CD14-positive monocyte (primary cell): ENCODE data around the gene MCOLN3. TPM values are rescaled to one million over a fixed set of nuclear protein-coding genes. Genes with fewer than 3 reads are reported as not detected.

Experiments used
- DNase-seq, 3 donors: peaks; one replicate each; pipeline ENCODE4 v3.0.0-alpha.2; 2011 to 2022
- H2AFZ ChIP-seq: 2 replicates; pipeline ENCODE4 v1.6.0; 2012; ENCODE audit warnings: mild to moderate bottlenecking, low read depth, low read length, inconsistent platforms; ENCODE audit not compliant: insufficient read depth, poor library complexity, severe bottlenecking
- H3K27ac ChIP-seq, 2 donors: 1 replicate in 1 of 2; 2 replicates in 1 of 2; pipeline ENCODE4 v1.5.1; 2012 to 2013; ENCODE audit warnings: low read length in 2 of 2, control low read depth in 1 of 2, inconsistent platforms in 1 of 2, low read depth in 1 of 2, mild to moderate bottlenecking in 1 of 2
- H3K27me3 ChIP-seq, 2 donors: one replicate each; pipeline versions ENCODE4 v1.6.0 to v1.6.1; 2011 to 2013; ENCODE audit warnings: low read length in 2 of 2; ENCODE audit not compliant: control insufficient read depth in 2 of 2, insufficient read depth in 2 of 2
- H3K36me3 ChIP-seq, 2 donors: replicated peaks in 1 of 2; 1 replicate in 1 of 2; 2 replicates in 1 of 2; pipeline versions ENCODE4 v1.5.1 to v1.6.1; 2012 to 2013; ENCODE audit warnings: low read length in 2 of 2, control low read depth in 1 of 2, inconsistent platforms in 1 of 2, mild to moderate bottlenecking in 1 of 2; ENCODE audit not compliant: insufficient read depth in 2 of 2, control insufficient read depth in 1 of 2
- H3K4me1 ChIP-seq, 2 donors: 1 replicate in 1 of 2; 2 replicates in 1 of 2; pipeline versions ENCODE4 v1.5.1 to v1.6.1; 2012 to 2013; ENCODE audit warnings: low read length in 2 of 2, control low read depth in 1 of 2, inconsistent platforms in 1 of 2, mild to moderate bottlenecking in 1 of 2, moderate library complexity in 1 of 2; ENCODE audit not compliant: insufficient read depth in 2 of 2, control insufficient read depth in 1 of 2
- H3K4me2 ChIP-seq: replicated peaks from 2 replicates; pipeline ENCODE3; 2012; ENCODE audit warnings: low read length, moderate library complexity, mild to moderate bottlenecking; ENCODE audit not compliant: poor library complexity, severe bottlenecking; ENCODE audit errors: extremely low read depth
- H3K4me3 ChIP-seq, 3 experiments: fragments of 200-600 bp in 1 of 3; sonication (generic) in 1 of 3; replicated peaks in 1 of 3; 1 replicate in 2 of 3; 2 replicates in 1 of 3; pipeline ENCODE4 v1.5.1; 2011 to 2013; ENCODE audit warnings: low read length in 3 of 3, mild to moderate bottlenecking in 3 of 3, control low read depth in 2 of 3, low read depth in 2 of 3, inconsistent platforms in 1 of 3, moderate library complexity in 1 of 3
- H3K79me2 ChIP-seq: 2 replicates; pipeline ENCODE4 v1.6.0; 2012; ENCODE audit warnings: mild to moderate bottlenecking, control low read depth, inconsistent platforms, low read length, moderate library complexity; ENCODE audit not compliant: insufficient read depth
- H3K9ac ChIP-seq: 2 replicates; pipeline ENCODE4 v1.6.0; 2017; ENCODE audit warnings: low read length, mild to moderate bottlenecking; ENCODE audit not compliant: insufficient read depth, poor library complexity, severe bottlenecking
- H3K9me3 ChIP-seq, 2 donors: replicated peaks in 1 of 2; 1 replicate in 1 of 2; 2 replicates in 1 of 2; pipeline versions ENCODE4 v1.5.1 to v1.6.1; 2012 to 2013; ENCODE audit warnings: low read length in 2 of 2, control low read depth in 1 of 2; ENCODE audit not compliant: control insufficient read depth in 1 of 2, insufficient read depth in 1 of 2
- H4K20me1 ChIP-seq: 2 replicates; pipeline ENCODE4 v1.6.0; 2012; ENCODE audit warnings: mild to moderate bottlenecking, low read length, control low read depth, moderate library complexity; ENCODE audit not compliant: insufficient read depth
- H3K27ac Mint-ChIP-seq, 7 donors: one replicate each; pipeline ENCODE4 v1.8.0; 2020; ENCODE audit warnings: mild to moderate bottlenecking in 7 of 7, mixed read lengths in 7 of 7, moderate library complexity in 6 of 7, inconsistent platforms in 2 of 7
- H3K27me3 Mint-ChIP-seq, 3 donors: one replicate each; pipeline ENCODE4 v1.8.0; 2021 to 2022; ENCODE audit warnings: low read depth in 3 of 3, mild to moderate bottlenecking in 3 of 3, mixed read lengths in 3 of 3, moderate library complexity in 3 of 3, inconsistent platforms in 1 of 3
- H3K36me3 Mint-ChIP-seq, 2 donors: one replicate each; pipeline ENCODE4 v1.8.0; 2020; ENCODE audit warnings: mixed read lengths in 2 of 2, inconsistent platforms in 1 of 2, mild to moderate bottlenecking in 1 of 2
- H3K4me1 Mint-ChIP-seq: one replicate; pipeline ENCODE4 v1.8.0; 2020; ENCODE audit warnings: mild to moderate bottlenecking, mixed read lengths
- H3K4me3 Mint-ChIP-seq, 2 donors: one replicate each; pipeline ENCODE4 v1.8.0; 2020; ENCODE audit warnings: mild to moderate bottlenecking in 2 of 2, mixed read lengths in 2 of 2, moderate library complexity in 1 of 2
- H3K9me3 Mint-ChIP-seq, 7 donors: one replicate each; pipeline ENCODE4 v1.8.0; 2020 to 2022; ENCODE audit warnings: mixed read lengths in 7 of 7, mild to moderate bottlenecking in 6 of 7, moderate library complexity in 6 of 7, inconsistent platforms in 2 of 7
- WGBS: methylation state at CpG from one replicate; pipeline ENCODE4 v1.1.5; 2013; ENCODE audit warnings: missing lambda C conversion rate; ENCODE audit not compliant: insufficient coverage; 5-methylcytosine and 5-hydroxymethylcytosine counted together
- intact Hi-C, 2 donors: fragments of 100-400 bp; cut with micrococcal nuclease; formaldehyde crosslinking; loops; one replicate each; pipeline versions ENCODE4 v1.15.0 to v1.15.1; 2023
- polyA minus RNA-seq: library from RNA; depleted of rRNA, polyadenylated mRNA; stranded (reverse); fragments of >200 nt; gene quantifications from 2 replicates; pipeline ENCODE4 v1.2.3, GENCODE V29; 2012
- polyA plus RNA-seq, 3 donors: library from polyadenylated mRNA; depleted of rRNA in 1 of 3; unstranded in 2 of 3; stranded (reverse) in 1 of 3; fragments of 300-500 nt in 2 of 3; fragments of >200 nt in 1 of 3; fragmentation: Illumina TruSeq in 2 of 3; gene quantifications; 1 replicate in 2 of 3; 2 replicates in 1 of 3; pipeline ENCODE4 v1.2.3, GENCODE V29; 2012 to 2021
- total RNA-seq, 12 experiments: library from RNA in 1 of 12; stranded (reverse) in 1 of 12; fragments of 120-200 nt in 1 of 12; gene quantifications; one replicate each; pipeline ENCODE4 v1.2.4 and lab custom pipeline; 2013 to 2026; ENCODE audit warnings: mixed read lengths in 6 of 12, inconsistent platforms in 1 of 12
- TF ChIP-seq, protein P1 (sequence below): fragments of 200-600 bp; IDR thresholded peaks from one replicate; pipeline ENCODE4 v1.8.0; 2022; ENCODE audit warnings: antibody characterized with exemption, mild to moderate bottlenecking

The MCOLN3 gene
- total RNA-seq (2013), result not detected
- polyA plus RNA-seq (under 1 TPM in 1 of 3 donors, not detected in 2; 0.03 TPM), polyA minus RNA-seq (not detected in 2 replicates), total RNA-seq (lab: John Stamatoyannopoulos, UW) (0 to 3.4 (median 0.25) reads per million in 11 experiments)

- peaks cover 73 to 81% of the 10 kb centered on the region in 2 donors for H3K27me3 ChIP-seq
- no peak within 1 kb of the TSS for H3K27ac ChIP-seq
- H3K36me3 ChIP-seq, result no peaks in the 10 kb centered on the region
- H3K4me1 ChIP-seq, result peaks cover 12 to 17% of the 10 kb centered on the region in 2 donors
- no peaks in the 10 kb centered on the region for H4K20me1 ChIP-seq
- DNase-seq, result peak in 1 of 3 donors; percentile 3
- under 1% methylated on average over 70 of the region's 73 CpGs for WGBS
- intact Hi-C loops, result no loop called here
- Mint-ChIP-seq H3K4me1 (peaks cover 10% of the 10 kb centered on the region), H3K9me3 (peaks cover 0 to 12% (median 1%) of the 10 kb centered on the region in 7 donors), H3K36me3 (peaks cover 0 to 4% of the 10 kb centered on the region in 2 donors), H3K4me3 (peak within 1 kb of the TSS; percentile 49 to 88), H3K27ac (peak within 1 kb of the TSS in 1 of 7 donors; percentile 45), H3K27me3 (peaks cover 68 to 76% (median 70%) of the 10 kb centered on the region in 3 donors)
- H3K79me2 ChIP-seq, result no peaks in the 10 kb centered on the region
- H3K9ac ChIP-seq, result peak within 1 kb of the TSS; percentile 32
- TF ChIP-seq, protein P1, sequence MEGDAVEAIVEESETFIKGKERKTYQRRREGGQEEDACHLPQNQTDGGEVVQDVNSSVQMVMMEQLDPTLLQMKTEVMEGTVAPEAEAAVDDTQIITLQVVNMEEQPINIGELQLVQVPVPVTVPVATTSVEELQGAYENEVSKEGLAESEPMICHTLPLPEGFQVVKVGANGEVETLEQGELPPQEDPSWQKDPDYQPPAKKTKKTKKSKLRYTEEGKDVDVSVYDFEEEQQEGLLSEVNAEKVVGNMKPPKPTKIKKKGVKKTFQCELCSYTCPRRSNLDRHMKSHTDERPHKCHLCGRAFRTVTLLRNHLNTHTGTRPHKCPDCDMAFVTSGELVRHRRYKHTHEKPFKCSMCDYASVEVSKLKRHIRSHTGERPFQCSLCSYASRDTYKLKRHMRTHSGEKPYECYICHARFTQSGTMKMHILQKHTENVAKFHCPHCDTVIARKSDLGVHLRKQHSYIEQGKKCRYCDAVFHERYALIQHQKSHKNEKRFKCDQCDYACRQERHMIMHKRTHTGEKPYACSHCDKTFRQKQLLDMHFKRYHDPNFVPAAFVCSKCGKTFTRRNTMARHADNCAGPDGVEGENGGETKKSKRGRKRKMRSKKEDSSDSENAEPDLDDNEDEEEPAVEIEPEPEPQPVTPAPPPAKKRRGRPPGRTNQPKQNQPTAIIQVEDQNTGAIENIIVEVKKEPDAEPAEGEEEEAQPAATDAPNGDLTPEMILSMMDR, result no peak
- H3K4me3 ChIP-seq, result peak within 1 kb of the TSS in 2 of 3 experiments; percentile 26 to 67
- peak within 1 kb of the TSS; percentile 79 for H3K4me2 ChIP-seq
- peak within 1 kb of the TSS; percentile 68 for H2AFZ ChIP-seq
- peaks cover 0 to 15% of the 10 kb centered on the region in 2 donors for H3K9me3 ChIP-seq
Measured at GRCh38 chr1:85048296-85049064, at the start of gene MCOLN3. TSS of gene MCOLN3 (minus strand) at chr1:85048500. CDS start at chr1:85045360, 3,140 bp downstream.

GRCh38 chr1:85093644-85094043 is 45.3 kb upstream of the MCOLN3 start:
- Mint-ChIP-seq H3K9me3 (no peaks in the 10 kb centered on the region), H3K36me3 (no peaks in the 10 kb centered on the region), H3K4me1 (peaks cover 7% of the 10 kb centered on the region), H3K4me3 (no peak overlapping the region), H3K27ac (peak overlapping the region in 1 of 7 donors; percentile 70), H3K27me3 (peaks cover 0 to 2% (median 2%) of the 10 kb centered on the region in 3 donors)
- DNase-seq, result no peak
- H3K27ac ChIP-seq, result no peak overlapping the region
- TF ChIP-seq, protein P1, result no peak
- H3K79me2 ChIP-seq, result no peaks in the 10 kb centered on the region
- H3K27me3 ChIP-seq, result no peaks in the 10 kb centered on the region
- 89% methylated on average over 1 of the region's 2 CpGs for WGBS
- no peak overlapping the region for H3K4me3 ChIP-seq
- no peaks in the 10 kb centered on the region for H3K36me3 ChIP-seq
- no peak overlapping the region for H2AFZ ChIP-seq
- no peaks in the 10 kb centered on the region for H4K20me1 ChIP-seq
- no peaks in the 10 kb centered on the region for H3K9me3 ChIP-seq
- intact Hi-C loops, result no loop called here
- H3K4me1 ChIP-seq, result peaks cover 7% of the 10 kb centered on the region in 2 donors
- H3K4me2 ChIP-seq, result no peak overlapping the region
- no peak overlapping the region for H3K9ac ChIP-seq
